HG02938 (cell line): ENCODE results near the gene SIK1.
"Not testable (repeated sequence)": the region's sequence is repeated elsewhere in the genome, so short reads cannot be mapped to it uniquely, and the experiment has no call there.

Experiments
- ATAC-seq: cut with Tn5 transposase; IDR thresholded peaks from one replicate; pipeline ENCODE4 v1.9.1; 2021; ENCODE audit warnings: mild to moderate bottlenecking, moderate library complexity; ENCODE audit not compliant: unreplicated experiment

The SIK1 gene

GRCh38 chr21:43398000-43398399 lies 28.9 kb downstream of the SIK1 start:
- not testable (repeated sequence) for ATAC-seq

- ATAC-seq = not testable (repeated sequence)
These were observed 29.5 kb downstream of the SIK1 start for GRCh38 chr21:43397439-43397808.

- ATAC-seq = not testable (repeated sequence)
These were observed 30.0 kb downstream of the SIK1 start for GRCh38 chr21:43396788-43397438.

GRCh38 chr21:43383351-43383750 lies 43.6 kb downstream of the SIK1 start:
- not testable (repeated sequence) for ATAC-seq

- ATAC-seq = not testable (repeated sequence)
These were observed 44.0 kb downstream of the SIK1 start for GRCh38 chr21:43382902-43383301.

- ATAC-seq = not testable (repeated sequence)
These were observed 45.9 kb downstream of the SIK1 start for GRCh38 chr21:43380852-43381533.

GRCh38 chr21:43380337-43380736 lies 46.6 kb downstream of the SIK1 start:
- not testable (repeated sequence) for ATAC-seq

GRCh38 chr21:43379626-43380122 lies 47.3 kb downstream of the SIK1 start:
- ATAC-seq = not testable (repeated sequence)

- ATAC-seq = no peak
These were observed 50.5 kb downstream of the SIK1 start for GRCh38 chr21:43376478-43376882.

GRCh38 chr21:43375837-43376477 lies 51.0 kb downstream of the SIK1 start:
- no peak for ATAC-seq

GRCh38 chr21:43375006-43375836 lies 51.7 kb downstream of the SIK1 start:
- ATAC-seq = no peak

- no peak for ATAC-seq
These were observed 52.6 kb downstream of the SIK1 start for GRCh38 chr21:43374228-43374885.

- ATAC-seq = no peak
These were observed 53.3 kb downstream of the SIK1 start for GRCh38 chr21:43373362-43374227.

GRCh38 chr21:43372663-43373361 lies 54.1 kb downstream of the SIK1 start:
- ATAC-seq = no peak

GRCh38 chr21:43371786-43372185 lies 55.1 kb downstream of the SIK1 start:
- ATAC-seq = no peak

GRCh38 chr21:43370888-43371570 lies 55.9 kb downstream of the SIK1 start:
- no peak for ATAC-seq

GRCh38 chr21:43370091-43370658 lies 56.8 kb downstream of the SIK1 start:
- ATAC-seq = no peak

GRCh38 chr21:43369596-43370090 lies 57.3 kb downstream of the SIK1 start:
- no peak for ATAC-seq
